Activated CD4-positive, alpha-beta T cell treated with anti-CD3 and anti-CD28 coated beads, Interleukin-2, amount 50 U/mL, for 48 hours (primary cell): Measurements from ENCODE around the gene ARL8B.
"Not testable (repeated sequence)": the region's sequence is repeated elsewhere in the genome, so short reads cannot be mapped to it uniquely, and the experiment has no call there.

ENCODE experiments used
- DNase-seq, 2 experiments: peaks; one replicate each; pipeline ENCODE4 v3.0.0-alpha.2; 2020

ARL8B gene

DNA sequence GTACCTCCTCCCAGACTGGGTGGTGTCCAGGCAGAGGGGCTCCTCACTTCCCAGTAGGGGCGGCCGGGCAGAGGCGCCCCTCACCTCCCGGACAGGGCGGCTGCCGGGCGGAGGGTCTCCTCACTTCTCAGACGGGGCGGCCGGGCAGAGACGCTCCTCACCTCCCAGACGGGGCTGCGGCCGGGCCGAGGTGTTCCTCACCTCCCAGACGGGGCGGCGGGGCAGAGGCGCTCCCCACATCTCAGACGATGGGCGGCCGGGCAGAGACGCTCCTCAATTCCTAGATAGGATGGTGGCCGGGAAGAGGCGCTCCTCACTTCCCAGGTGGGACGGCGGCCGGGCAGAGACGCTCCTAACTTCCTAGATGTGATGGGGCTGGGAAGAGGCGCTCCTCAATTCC, 8.4 kb upstream of the ARL8B start:
- not testable (repeated sequence) for DNase-seq

DNA sequence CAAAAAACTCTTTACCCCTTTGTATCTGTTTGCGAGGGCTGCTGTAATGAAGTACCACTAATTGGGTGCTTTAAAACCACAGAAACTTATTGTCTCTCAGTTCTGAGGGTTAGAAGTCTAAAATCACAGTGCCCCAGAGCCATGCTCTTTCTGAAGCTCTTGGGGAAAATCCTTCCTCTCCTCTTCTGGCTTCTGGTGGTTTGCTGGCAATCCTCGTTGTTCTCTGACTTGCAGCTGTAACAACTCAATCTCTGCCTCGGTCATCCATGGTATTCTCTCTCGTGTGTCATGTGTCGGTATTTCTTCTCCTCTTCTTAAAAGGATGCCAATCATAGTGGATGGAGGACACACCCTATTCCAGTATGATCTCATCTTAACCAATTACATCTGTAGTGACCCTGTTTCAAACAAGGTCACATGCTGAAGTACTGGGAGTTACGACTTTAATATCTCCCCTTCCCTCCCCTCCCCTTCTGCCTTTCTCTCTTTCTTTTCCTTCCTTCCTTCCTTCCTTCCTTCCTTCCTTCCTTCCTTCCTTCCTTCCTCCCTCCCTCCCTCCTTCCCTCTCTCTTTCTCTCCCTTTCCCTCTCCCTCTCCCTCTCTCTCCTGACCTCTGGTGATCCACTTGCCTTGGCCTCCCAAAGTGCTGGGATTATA, 6.5 kb upstream of the ARL8B start:
- no peak for DNase-seq

DNA sequence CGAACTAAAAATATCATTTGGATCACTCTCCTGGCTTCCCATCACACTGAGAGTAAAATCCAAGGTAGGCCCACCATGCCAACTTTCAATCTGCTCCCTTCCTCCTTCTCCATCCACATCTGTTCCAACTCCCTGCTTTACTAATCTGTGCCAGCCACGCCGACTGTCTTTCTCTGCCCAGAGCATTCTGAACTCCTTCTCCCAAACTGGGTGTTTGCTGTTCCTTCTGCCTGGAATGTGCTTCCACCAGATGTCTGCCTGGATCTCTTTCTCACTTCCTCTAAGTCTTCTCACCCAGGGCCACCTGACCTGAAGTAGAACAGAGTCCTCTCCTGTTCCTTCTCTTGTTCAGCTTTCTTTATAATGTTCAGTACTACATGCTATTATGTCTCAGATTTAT, 5.6 kb upstream of the ARL8B start:
- no peak for DNase-seq

DNA sequence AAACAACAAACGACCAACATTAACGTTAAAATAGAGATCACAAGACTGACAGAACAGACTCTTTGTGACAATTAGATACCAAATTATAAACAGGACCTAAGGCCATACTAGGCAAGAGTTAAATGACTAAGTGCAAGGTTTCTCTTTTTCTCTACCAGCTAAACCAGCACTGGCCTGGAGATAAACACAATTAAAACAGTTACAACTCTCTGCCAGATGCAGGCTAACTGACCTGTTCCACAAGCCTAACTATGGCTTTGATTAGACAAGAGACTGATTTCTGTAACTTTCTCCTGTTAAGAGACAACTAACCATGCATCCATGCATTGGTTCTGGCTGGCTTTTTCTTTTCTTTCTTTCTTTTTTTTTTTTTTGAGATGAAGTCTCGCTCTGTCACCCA, 1.6 kb upstream of the ARL8B start:
- DNase-seq: no peak

GRCh38 chr3:5122741-5123706, 932 bp downstream of the ARL8B start:
- DNase-seq: peak; percentile 18 to 21

DNA sequence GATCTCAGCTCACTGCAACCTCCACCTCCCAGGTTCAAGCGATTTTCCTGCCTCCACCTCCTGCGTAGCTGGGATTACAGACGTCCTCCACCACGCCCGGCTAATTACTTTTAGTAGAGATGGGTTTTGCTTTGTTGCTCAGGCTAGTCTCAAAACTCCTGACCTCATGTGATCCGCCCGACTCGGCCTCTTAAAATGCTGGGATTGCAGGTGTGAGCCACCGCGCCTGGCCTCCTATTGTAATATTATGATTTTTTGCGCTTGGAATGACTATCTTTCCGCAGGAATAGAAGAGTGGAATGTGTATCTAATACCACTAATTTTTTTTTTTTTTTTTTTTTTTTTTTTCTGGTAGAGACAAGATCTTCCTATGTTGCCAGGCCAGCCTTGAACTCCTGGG, 1.8 kb downstream of the ARL8B start:
- DNase-seq: no peak

DNA sequence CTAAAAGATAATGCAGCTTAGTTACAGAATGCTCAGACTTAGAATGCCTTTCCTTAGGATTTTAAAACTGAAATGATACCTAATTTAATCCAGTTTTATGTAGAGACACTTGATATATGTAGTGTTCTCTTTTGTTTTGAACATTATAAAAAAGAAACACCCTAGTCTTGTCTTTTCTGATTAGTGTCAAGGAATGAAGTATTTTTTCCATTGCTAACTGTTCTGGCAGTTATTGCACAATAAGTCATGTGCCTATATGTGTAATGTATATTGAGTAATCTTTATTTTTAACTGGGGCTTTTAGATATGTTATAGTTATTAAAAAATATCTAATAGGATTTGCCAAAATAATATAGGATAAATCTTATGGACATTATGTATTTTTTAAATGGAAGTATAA, 4.5 kb downstream of the ARL8B start:
- DNase-seq: no peak

GRCh38 chr3:5128849-5129248, 6.8 kb downstream of the ARL8B start:
- DNase-seq: no peak

DNA sequence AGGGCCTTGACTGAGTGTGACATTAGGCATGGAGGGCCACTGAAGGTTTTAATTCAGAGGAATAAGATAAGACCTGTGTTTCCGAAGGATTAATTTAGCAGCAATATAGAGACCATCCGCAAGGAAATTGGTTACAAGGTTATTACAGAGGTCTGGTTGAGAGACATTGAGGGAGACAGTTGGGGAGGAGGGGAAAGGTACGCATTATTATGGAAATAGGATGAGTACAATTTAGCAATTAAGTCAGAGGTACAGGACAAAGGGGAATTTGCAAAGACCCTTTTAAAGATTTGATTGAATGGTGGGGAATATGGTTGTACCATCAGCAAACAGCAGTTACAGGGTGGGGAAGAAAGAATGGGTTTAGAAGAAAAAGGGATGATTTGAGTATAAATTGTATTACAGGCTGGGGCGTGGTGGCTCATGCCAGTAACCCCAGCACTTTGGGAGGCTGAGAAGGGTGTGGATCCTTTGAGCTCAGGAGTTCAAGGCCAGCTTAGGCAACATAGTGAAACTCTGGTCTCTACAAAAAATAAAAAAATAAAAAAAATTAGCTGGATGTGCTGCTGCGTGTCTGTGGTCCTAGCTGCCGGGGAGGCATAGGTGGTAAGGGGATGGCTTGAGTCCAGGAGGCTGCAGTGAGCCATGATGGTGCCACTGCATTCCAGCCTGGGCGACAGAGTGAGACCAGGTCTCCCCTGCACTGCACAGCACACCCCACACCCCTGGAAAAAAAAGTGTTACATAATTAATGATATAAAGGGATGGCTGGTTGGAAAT, 11.3 kb downstream of the ARL8B start:
- DNase-seq: no peak

GRCh38 chr3:5134019-5134391, 11.9 kb downstream of the ARL8B start:
- DNase-seq: no peak

GRCh38 chr3:5134499-5134898, 12.4 kb downstream of the ARL8B start:
- DNase-seq: no peak

GRCh38 chr3:5136211-5136918, 14.3 kb downstream of the ARL8B start:
- DNase-seq: no peak

DNA sequence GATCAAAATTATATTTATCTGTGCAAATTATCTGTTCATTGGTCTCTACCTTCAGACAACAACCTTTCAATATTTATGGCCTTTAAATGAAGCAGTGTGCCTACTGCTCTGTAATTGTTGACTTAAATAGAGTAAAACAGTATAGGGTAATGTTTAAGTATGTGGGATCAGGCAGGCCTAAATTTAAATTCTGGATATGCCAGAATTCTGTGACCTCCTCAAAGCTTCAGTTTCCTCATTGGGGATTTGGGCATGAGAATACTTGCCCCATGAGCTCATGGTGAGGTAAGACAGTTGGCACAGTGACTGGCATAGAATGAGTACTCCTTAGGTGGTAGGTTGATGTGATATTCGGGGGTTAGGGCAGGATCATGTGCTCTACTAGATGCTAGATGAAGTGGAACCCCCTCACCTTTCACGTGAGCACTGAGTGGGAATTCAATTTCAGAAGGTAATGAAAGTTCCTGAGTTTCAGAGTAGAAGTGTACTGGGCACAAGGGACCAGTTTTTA, 14.9 kb downstream of the ARL8B start:
- DNase-seq: no peak

- no peak for DNase-seq
Measured at GRCh38 chr3:5138214-5138981, 16.3 kb downstream of the ARL8B start.

GRCh38 chr3:5140230-5140621, 18.1 kb downstream of the ARL8B start:
- no peak for DNase-seq

- no peak for DNase-seq
Measured at GRCh38 chr3:5140839-5141238, 18.7 kb downstream of the ARL8B start.

DNA sequence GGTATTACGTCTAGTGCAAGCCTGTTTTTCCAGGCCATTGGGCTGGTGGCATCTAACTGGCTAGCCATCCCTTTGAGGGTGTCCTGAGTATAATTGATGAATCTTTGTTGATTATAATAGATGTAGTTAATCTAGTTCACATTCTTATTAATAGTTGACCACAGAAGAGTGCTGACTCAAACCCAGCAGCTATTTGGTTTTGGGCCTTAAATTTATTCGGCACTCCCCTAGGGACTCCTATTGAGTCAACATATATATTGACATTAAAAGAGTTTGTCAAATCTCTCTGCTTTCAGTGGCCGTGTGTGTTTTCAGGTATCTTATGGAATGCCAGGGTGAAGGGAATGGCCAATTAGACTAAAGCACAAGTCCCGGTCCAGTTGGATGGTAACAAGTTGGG, 19.7 kb downstream of the ARL8B start:
- DNase-seq: no peak

DNA sequence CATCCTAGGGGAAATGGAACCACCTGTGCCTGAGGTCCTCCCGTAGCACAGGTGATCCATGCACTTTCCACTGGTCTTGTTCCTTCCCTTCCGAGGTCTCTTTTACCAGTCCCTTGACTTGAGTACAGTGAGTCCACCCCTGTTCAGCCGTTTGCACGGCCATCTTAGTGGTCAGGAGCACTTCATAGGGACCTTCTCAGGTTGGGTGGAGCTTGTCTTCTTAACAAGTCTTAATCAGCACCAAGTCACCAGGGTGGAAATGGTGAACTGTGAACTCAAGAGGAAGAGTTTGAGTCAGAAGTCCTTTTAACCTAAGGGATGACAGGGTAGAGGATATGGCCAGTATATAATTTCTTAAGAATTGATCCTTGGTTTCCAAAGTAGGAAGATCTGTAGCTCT, 21.4 kb downstream of the ARL8B start:
- no peak for DNase-seq

DNA sequence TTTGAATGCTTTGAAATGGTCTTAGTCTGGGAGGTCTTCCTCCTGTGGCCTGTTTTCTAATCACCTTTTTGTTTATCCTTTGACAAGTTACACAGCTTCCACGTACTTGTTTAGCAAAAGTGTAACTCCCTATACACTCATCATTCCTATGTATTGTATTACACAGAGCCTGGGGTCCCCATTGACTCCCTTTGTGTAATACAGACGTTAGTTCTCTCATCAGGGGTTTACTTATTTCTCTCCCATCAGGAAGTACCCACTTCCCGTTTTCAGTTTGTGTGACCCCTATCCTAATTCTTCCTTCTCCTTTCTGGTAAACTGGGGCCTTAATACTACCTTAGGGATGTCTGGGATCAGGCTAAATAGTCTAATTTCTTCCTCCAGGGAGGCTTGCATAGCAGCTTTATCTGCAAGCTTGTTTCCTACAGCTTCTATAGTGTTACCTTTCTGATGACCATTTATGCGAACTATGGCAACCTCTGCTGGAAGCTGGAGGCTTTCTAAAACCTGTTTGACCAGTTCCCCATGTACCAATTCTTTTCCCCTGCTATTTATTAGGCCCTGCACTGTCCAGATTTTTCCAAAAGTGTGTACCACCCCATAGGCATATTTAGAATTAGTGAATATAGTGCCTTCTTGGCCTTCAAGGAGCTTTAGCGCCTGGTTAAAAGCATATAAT, 22.4 kb downstream of the ARL8B start:
- no peak for DNase-seq

DNA sequence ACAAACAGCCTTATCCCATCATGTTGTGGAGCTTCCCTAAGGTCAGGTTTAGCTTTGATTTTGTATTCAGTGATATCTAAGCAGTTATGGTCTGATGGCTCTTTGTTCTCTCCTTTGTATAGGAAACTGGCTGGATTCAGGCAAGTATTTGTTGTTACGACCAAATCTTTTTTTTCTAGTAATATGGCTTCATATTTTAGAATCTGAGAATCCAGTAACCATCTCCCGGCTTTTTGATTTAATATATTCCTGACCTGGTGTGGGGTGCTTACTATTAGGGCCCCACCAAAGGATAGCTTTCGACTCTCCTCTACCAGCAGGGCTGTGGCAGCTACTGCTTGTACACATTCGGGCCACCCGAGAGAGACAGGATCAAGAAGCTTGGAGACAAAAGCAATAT, 23.0 kb downstream of the ARL8B start:
- DNase-seq: no peak

DNA sequence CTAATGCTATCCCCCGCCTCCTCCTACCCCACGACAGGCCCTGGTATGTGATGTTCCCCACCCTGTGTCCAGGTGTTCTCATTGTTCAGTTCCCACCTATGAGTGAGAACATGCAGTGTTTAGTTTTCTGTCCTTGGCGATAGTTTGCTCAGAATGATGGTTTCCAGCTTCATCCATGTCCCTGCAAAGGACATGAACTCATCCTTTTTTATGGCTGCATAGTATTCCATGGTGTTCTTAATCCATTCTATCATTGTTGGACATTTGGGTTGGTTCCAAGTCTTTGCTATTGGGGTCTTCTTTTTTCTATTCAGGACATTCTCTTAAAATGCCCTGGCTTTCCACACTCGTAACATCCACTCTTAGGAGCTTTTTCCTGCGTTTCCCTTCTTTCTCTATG, 25.1 kb downstream of the ARL8B start:
- DNase-seq: not testable (repeated sequence)
